WERI-Rb-1 (cell line): ENCODE results near the gene SYT11.
"Not testable (repeated sequence)": the region's sequence is repeated elsewhere in the genome, so short reads cannot be mapped to it uniquely, and the experiment has no call there.

Experiments
- DNase-seq: peaks from one replicate; pipeline ENCODE4 v3.0.0-alpha.2; 2020
- H3K27ac ChIP-seq: fragments of 250-450 bp; sonication (Bioruptor Pico); 2 replicates; pipeline ENCODE4 v1.5.1; 2020; ENCODE audit warnings: mild to moderate bottlenecking, moderate library complexity
- H3K27me3 ChIP-seq: fragments of 250-450 bp; sonication (Bioruptor Pico); 2 replicates; pipeline ENCODE4 v1.5.1; 2021; ENCODE audit warnings: mild to moderate bottlenecking, low read depth, moderate library complexity; ENCODE audit not compliant: insufficient read depth, severe bottlenecking
- H3K36me3 ChIP-seq: fragments of 250-450 bp; sonication (Bioruptor Pico); 2 replicates; pipeline ENCODE4 v1.5.1; 2020; ENCODE audit warnings: mild to moderate bottlenecking, moderate library complexity
- H3K4me3 ChIP-seq: 2 replicates; pipeline ENCODE4 v1.5.1; 2011; ENCODE audit warnings: low read depth, mild to moderate bottlenecking, control low read depth, low read length
- H3K9me3 ChIP-seq: fragments of 250-450 bp; sonication (Bioruptor Pico); 2 replicates; pipeline ENCODE4 v1.5.1; 2021; ENCODE audit warnings: mild to moderate bottlenecking, moderate library complexity; ENCODE audit not compliant: severe bottlenecking
- TF ChIP-seq, protein P1 (sequence below): IDR thresholded peaks from 2 replicates; pipeline ENCODE4 v1.5.1; 2011; ENCODE audit warnings: low read depth, mild to moderate bottlenecking, control low read depth, inconsistent platforms, low read length

SYT11 gene

DNA sequence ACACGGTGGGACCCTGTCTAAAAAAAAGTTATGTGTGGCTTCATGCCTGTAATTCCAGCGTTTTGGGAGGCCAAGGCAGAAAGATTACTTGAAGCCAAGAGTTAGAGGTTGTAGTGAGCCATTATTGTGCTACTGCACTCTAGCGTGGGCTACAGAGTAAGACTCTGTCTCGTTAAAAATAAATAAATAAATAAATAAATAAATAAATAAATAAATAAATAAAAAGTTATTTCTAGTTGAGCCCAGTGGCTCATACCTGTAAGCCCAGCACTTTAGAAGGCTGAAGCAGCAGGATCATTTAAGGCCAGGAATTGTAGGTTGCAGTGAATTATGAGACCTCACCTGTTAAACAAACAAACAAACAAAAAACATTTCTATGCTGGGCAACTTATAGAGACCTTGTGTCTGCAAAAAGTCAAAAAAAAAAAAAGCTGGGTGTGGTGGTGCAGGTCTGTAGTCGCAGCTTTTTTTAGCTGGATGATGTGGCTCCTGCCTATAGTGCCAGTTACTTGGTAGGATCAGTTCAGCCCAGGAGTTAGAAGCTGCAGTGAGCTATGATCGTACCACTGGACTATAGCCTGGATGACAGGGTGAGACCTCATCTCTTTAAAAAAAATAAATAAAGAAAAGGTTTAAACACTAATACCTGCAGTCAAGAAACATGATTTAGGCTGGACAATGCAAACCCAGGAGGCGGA, 27.9 kb upstream of the SYT11 start:
- no peak for DNase-seq
- H3K9me3 ChIP-seq, result no peaks in the 10 kb centered on the region
- H3K4me3 ChIP-seq, result no peak overlapping the region
- no peak overlapping the region for H3K27ac ChIP-seq
- TF ChIP-seq, protein P1, sequence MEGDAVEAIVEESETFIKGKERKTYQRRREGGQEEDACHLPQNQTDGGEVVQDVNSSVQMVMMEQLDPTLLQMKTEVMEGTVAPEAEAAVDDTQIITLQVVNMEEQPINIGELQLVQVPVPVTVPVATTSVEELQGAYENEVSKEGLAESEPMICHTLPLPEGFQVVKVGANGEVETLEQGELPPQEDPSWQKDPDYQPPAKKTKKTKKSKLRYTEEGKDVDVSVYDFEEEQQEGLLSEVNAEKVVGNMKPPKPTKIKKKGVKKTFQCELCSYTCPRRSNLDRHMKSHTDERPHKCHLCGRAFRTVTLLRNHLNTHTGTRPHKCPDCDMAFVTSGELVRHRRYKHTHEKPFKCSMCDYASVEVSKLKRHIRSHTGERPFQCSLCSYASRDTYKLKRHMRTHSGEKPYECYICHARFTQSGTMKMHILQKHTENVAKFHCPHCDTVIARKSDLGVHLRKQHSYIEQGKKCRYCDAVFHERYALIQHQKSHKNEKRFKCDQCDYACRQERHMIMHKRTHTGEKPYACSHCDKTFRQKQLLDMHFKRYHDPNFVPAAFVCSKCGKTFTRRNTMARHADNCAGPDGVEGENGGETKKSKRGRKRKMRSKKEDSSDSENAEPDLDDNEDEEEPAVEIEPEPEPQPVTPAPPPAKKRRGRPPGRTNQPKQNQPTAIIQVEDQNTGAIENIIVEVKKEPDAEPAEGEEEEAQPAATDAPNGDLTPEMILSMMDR, result no peak
- H3K27me3 ChIP-seq, result no peaks in the 10 kb centered on the region
- H3K36me3 ChIP-seq, result peaks cover 37% of the 10 kb centered on the region

DNA sequence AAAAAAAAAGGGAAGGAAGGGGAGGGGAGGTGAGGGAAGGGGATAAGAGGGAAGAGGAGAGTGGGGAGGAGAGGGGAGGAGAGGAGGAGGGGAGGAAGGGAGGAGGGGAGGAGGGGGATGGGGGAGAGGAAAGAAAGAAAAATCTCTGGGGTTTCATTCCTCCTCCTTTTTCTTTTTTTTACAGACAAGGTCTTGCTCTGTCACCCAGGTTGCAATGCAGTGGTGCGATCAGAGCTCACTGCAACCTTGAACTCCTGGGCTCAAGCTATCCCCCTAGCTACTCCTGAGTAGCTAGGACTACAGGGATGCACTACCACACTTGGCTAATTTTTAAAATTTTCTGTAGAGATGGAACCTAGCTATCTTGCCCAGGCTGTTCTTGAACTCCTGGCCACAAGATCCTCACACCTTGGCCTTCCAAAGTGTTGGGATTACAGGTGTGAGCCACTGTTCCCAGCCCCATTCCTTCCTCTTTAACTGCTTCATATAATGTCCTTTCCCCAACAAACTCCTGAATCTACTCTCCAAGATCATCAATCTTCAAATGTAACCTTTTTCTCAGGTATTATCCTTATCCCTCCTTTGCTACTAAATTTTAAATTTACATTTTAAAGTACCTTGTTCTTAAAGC, 25.6 kb upstream of the SYT11 start:
- Histone ChIP-seq H3K9me3 (no peaks in the 10 kb centered on the region), H3K36me3 (peaks cover 39% of the 10 kb centered on the region), H3K4me3 (no peak overlapping the region), H3K27ac (no peak overlapping the region), H3K27me3 (no peaks in the 10 kb centered on the region)
- TF ChIP-seq, protein P1, result no peak
- no peak for DNase-seq

DNA sequence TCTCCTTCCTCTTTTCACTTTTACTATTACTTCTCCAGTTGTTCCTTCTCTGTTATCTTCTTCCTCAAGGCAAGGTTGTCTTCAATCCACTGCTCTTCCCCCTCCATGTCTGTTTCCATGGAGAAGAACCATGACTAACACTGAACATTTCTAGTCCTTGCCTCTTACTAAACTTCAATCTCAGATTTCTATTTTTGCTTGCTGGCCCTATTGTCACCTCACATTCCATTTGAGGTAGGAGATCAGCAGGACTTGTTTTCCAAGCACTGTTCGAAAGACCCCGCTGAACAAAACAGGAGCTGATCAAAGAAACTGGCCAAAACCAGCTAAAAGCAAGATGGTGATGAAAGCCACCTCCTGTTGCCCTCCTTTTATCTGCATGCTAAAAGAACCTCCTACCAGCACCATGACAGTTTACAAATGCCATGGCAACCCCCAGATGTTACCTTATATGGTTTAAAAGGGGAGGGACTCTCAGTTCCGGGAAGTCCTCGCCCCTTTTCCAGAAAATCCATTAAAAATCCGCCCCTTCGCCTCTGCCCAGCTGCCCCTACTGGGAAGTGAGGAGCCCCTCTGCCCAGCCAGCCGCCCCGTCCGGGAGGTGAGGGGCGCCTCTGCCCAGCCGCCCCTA, 25.0 kb upstream of the SYT11 start:
- Histone ChIP-seq H3K4me3 (no peak overlapping the region), H3K27ac (0 out of 2 replicates have a peak overlapping the region, but pooled peaks have one; percentile 9), H3K27me3 (no peaks in the 10 kb centered on the region), H3K36me3 (peaks cover 34% of the 10 kb centered on the region), H3K9me3 (no peaks in the 10 kb centered on the region)
- TF ChIP-seq, protein P1, result no peak
- no peak for DNase-seq

DNA sequence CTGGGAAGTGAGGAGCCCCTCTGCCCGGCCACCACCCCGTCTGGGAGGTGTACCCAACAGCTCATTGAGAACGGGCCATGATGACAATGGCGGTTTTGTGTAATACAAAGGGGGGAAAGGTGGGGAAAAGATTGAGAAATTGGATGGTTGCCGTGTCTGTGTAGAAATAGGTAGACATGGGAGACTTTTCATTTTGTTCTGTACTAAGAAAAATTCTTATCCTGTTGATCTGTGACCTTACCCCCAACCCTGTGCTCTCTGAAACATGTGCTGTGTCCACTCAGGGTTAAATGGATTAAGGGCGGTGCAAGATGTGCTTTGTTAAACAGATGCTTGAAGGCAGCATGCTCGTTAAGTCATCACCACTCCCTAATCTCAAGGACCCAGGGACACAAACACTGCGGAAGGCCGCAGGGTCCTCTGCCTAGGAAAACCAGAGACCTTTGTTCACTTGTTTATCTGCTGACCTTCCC, 24.4 kb upstream of the SYT11 start:
- peak overlapping the region; percentile 43; the same call in 1 of the 2 replicates for H3K27ac ChIP-seq
- H3K4me3 ChIP-seq, result not testable (repeated sequence)

DNA sequence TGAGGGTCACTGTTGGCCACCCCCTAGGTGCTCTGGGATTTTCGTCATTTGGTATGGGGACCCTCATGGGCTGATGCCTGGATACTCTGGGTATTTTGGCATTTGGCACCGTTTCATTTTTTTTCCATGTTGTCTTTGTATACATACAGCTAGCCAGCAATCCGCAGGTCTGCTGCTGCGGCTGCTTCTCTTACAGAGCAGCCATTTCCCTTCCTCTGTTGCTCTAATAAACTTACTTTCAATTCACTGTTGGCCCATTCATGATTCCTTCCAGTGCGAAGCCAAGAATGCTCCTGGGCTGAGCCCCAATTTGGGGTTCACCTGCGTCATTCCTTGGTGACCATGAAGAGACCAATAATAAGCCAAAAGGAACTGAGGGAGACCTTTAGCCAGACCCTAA, 23.8 kb upstream of the SYT11 start:
- TF ChIP-seq, protein P1, result no peak
- Histone ChIP-seq H3K27me3 (no peaks in the 10 kb centered on the region), H3K36me3 (peaks cover 36% of the 10 kb centered on the region), H3K9me3 (no peaks in the 10 kb centered on the region), H3K4me3 (no peak overlapping the region), H3K27ac (peak overlapping the region; percentile 43; the same call in 1 of the 2 replicates)
- no peak for DNase-seq

More for the DNA sequence above, 24.4 kb upstream of the SYT11 start:
- H3K9me3 ChIP-seq, DNase-seq, H3K27me3 ChIP-seq: not testable (repeated sequence)
- peaks cover 37% of the 10 kb centered on the region for H3K36me3 ChIP-seq

DNA sequence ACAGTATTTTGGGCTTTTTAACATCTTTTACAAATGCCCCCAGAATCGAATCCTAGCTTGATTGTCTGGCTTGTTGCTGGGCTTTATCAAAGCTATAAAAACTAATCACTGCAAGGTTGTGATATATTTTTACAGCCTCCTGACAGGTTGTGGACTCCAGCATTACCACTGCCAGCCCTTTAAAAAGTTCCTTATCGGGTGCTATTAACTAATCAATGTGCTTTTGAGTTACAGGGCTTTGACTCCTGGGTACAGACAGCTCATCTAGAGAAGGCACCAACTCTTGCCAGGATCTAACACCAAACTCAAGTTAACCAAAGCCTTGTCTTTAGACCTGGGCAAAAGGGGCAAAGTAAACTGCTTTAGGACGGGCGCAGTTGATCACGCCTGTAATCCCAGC, 19.0 kb upstream of the SYT11 start:
- DNase-seq, result no peak
- no peak overlapping the region for H3K4me3 ChIP-seq
- no peaks in the 10 kb centered on the region for H3K27me3 ChIP-seq
- no peaks in the 10 kb centered on the region for H3K9me3 ChIP-seq
- TF ChIP-seq, protein P1, result no peak
- peaks cover 57% of the 10 kb centered on the region for H3K36me3 ChIP-seq
- H3K27ac ChIP-seq, result no peak overlapping the region
